Endothelial cell of umbilical vein (primary cell): Measurements from ENCODE around the gene PCGF3. TPM values are rescaled to one million over a fixed set of nuclear protein-coding genes. Genes with fewer than 3 reads are reported as not detected.

Source experiments
- BruUV-seq: library from RNA; stranded (reverse); fragments of 400-500 nt; replicated peaks from 2 replicates; lab custom pipeline; 2021; lab: Mats Ljungman, UMichigan
- CTCF ChIA-PET: fragments of 300-600, 350-600 bp; sonication (Branson Sonifier 250); formaldehyde crosslinking; loops from one replicate; lab custom pipeline; 2021; ENCODE audit warnings: antibody characterized with exemption, inconsistent platforms; lab: Charles Lee
- POLR2A ChIA-PET: fragments of 300-600, 350-600 bp; sonication (Branson Sonifier 250); formaldehyde crosslinking; loops from one replicate; lab custom pipeline; 2021; ENCODE audit warnings: antibody characterized with exemption, inconsistent platforms; lab: Charles Lee
- DNase-seq: peaks from one replicate; pipeline ENCODE4 v3.0.0-alpha.2; 2011; ENCODE audit warnings: low read depth, low spot score
- FAIRE-seq: peaks from 2 replicates; lab custom pipeline; 2011; peaks lifted over from hg19 to GRCh38; lab: Jason Lieb, UNC
- H2AFZ ChIP-seq: 2 replicates; pipeline ENCODE4 v1.6.0; 2012; ENCODE audit warnings: low read depth, low read length, control low read depth, inconsistent platforms
- H3K27ac ChIP-seq: 2 replicates; pipeline ENCODE4 v1.5.1; 2011; ENCODE audit warnings: low read depth, mild to moderate bottlenecking, control low read depth, low read length, moderate library complexity; ENCODE audit not compliant: insufficient read depth
- H3K27me3 ChIP-seq, 2 experiments: 2 replicates each; pipeline versions ENCODE4 v1.6.0 to v1.6.1; 2011; ENCODE audit warnings: low read length in 2 of 2, mixed read lengths in 1 of 2; ENCODE audit not compliant: control insufficient read depth in 2 of 2, insufficient read depth in 2 of 2
- H3K36me3 ChIP-seq, 2 experiments: 2 replicates in 1 of 2; 3 replicates in 1 of 2; pipeline ENCODE4 v1.5.1; 2011; ENCODE audit warnings: low read length in 2 of 2, mild to moderate bottlenecking in 1 of 2, moderate library complexity in 1 of 2; ENCODE audit not compliant: control insufficient read depth in 2 of 2, insufficient read depth in 2 of 2; ENCODE audit errors: extremely low read depth in 1 of 2
- H3K4me1 ChIP-seq: 3 replicates; pipeline ENCODE4 v1.5.1; 2011; ENCODE audit warnings: mild to moderate bottlenecking, low read length; ENCODE audit not compliant: control insufficient read depth, insufficient read depth; ENCODE audit errors: extremely low read depth
- H3K4me2 ChIP-seq: 2 replicates; pipeline ENCODE4 v1.6.1; 2011; ENCODE audit warnings: low read length, control low read depth, mixed read lengths; ENCODE audit not compliant: insufficient read depth
- H3K4me3 ChIP-seq, 3 experiments: fragments of 200-600 bp in 1 of 3; sonication (generic), shearing (Covaris generic) in 1 of 3; replicated peaks in 1 of 3; 2 replicates each; pipeline ENCODE4 v1.5.1; 2011 to 2016; ENCODE audit warnings: control low read depth in 3 of 3, low read length in 3 of 3, mild to moderate bottlenecking in 2 of 3, inconsistent platforms in 1 of 3, low read depth in 1 of 3, moderate library complexity in 1 of 3; ENCODE audit not compliant: insufficient read depth in 1 of 3
- H3K79me2 ChIP-seq: 2 replicates; pipeline ENCODE4 v1.6.0; 2012; ENCODE audit warnings: low read length, inconsistent platforms; ENCODE audit not compliant: control insufficient read depth, insufficient read depth
- H3K9ac ChIP-seq: replicated peaks from 2 replicates; pipeline ENCODE3; 2011; ENCODE audit warnings: low read length, control low read depth; ENCODE audit not compliant: insufficient read depth; ENCODE audit errors: extremely low read depth
- H3K9me1 ChIP-seq: replicated peaks from 3 replicates; pipeline ENCODE4 v1.6.0; 2011; ENCODE audit warnings: mild to moderate bottlenecking, low read length; ENCODE audit not compliant: control insufficient read depth, insufficient read depth; ENCODE audit errors: extremely low read depth
- H3K9me3 ChIP-seq: replicated peaks from 2 replicates; pipeline ENCODE4 v1.5.1; 2012; ENCODE audit warnings: low read length, inconsistent platforms; ENCODE audit not compliant: control insufficient read depth, insufficient read depth
- H4K20me1 ChIP-seq: replicated peaks from 2 replicates; pipeline ENCODE3; 2011; ENCODE audit warnings: mild to moderate bottlenecking, low read length; ENCODE audit not compliant: control insufficient read depth, insufficient read depth; ENCODE audit errors: extremely low read depth
- EZH2 ChIP-seq: IDR thresholded peaks from 2 replicates; pipeline ENCODE4 v1.6.1; 2012; ENCODE audit warnings: borderline replicate concordance, low read depth, mild to moderate bottlenecking, moderate library complexity, low read length, inconsistent platforms; ENCODE audit not compliant: severe bottlenecking
- FOS ChIP-seq: IDR thresholded peaks from 2 replicates; pipeline ENCODE4 v1.6.1; 2011; ENCODE audit warnings: mild to moderate bottlenecking, low read length, moderate library complexity, borderline replicate concordance; ENCODE audit not compliant: insufficient read depth
- GATA2 ChIP-seq: IDR thresholded peaks from 2 replicates; pipeline ENCODE4 v1.7.0; 2011; ENCODE audit warnings: low read depth, mild to moderate bottlenecking, moderate library complexity, mixed read lengths, low read length; ENCODE audit not compliant: insufficient read length, insufficient read depth
- JUN ChIP-seq: IDR thresholded peaks from 2 replicates; pipeline ENCODE4 v1.6.1; 2011; ENCODE audit warnings: borderline replicate concordance, low read depth; ENCODE audit not compliant: insufficient read length, insufficient read depth
- MYC ChIP-seq: IDR thresholded peaks from one replicate; pipeline ENCODE4 v1.6.1; 2011; ENCODE audit warnings: mild to moderate bottlenecking, low read depth, low read length
- POLR2A ChIP-seq: IDR thresholded peaks from 2 replicates; pipeline ENCODE4 v1.6.1; 2012; ENCODE audit warnings: low read depth, mild to moderate bottlenecking, control low read depth, low read length
- POLR2AphosphoS5 ChIP-seq: IDR thresholded peaks from 2 replicates; pipeline ENCODE4 v1.6.1; 2012; ENCODE audit warnings: low read depth, mild to moderate bottlenecking, control low read depth, low read length, moderate library complexity; ENCODE audit not compliant: insufficient read depth
- dilution Hi-C: fragments of 300-500 bp; cut with MboI; formaldehyde crosslinking; loops from one replicate; pipeline ENCODE4 v1.15.0; 2019; ENCODE audit warnings: low sequenced_read_pairs; ENCODE audit not compliant: extremely low pct_ligation_motif_present
- intact Hi-C: fragments of 100-400 bp; cut with micrococcal nuclease; formaldehyde crosslinking; loops from one replicate; pipeline ENCODE4 v1.10.0; 2022
- polyA plus RNA-seq, 4 experiments: library from polyadenylated mRNA; depleted of rRNA in 3 of 4; stranded (reverse) in 3 of 4; unstranded in 1 of 4; fragments of >200 nt; gene quantifications; 2 replicates each; pipeline versions ENCODE4 v1.2.1 to v1.2.3, GENCODE V29; 2011 to 2012; ENCODE audit warnings: missing spikeins in 1 of 4
- total RNA-seq: library from RNA; stranded (reverse); gene quantifications from 2 replicates; pipeline ENCODE4 v1.2.3, GENCODE V29; 2021
- TF ChIP-seq, protein P1 (sequence below), 2 donors: IDR thresholded peaks; 1 replicate in 1 of 2; 2 replicates in 1 of 2; pipeline ENCODE4 v1.5.1; 2011; ENCODE audit warnings: low read length in 2 of 2, mild to moderate bottlenecking in 2 of 2, moderate library complexity in 2 of 2, control low read depth in 1 of 2, inconsistent platforms in 1 of 2, low read depth in 1 of 2; ENCODE audit not compliant: insufficient read depth in 1 of 2; ENCODE audit errors: extremely low read depth in 1 of 2
- TF ChIP-seq, protein P2 (sequence below): IDR thresholded peaks from 2 replicates; pipeline ENCODE4 v1.6.1; 2011; ENCODE audit not compliant: insufficient read depth, insufficient read length

PCGF3 gene
- total and polyA plus RNA-seq, 2 donors (not counting 3 experiments of a cell fraction or from before 2014, with no cell fraction given) = 70.2 to 91.8 TPM

DNA sequence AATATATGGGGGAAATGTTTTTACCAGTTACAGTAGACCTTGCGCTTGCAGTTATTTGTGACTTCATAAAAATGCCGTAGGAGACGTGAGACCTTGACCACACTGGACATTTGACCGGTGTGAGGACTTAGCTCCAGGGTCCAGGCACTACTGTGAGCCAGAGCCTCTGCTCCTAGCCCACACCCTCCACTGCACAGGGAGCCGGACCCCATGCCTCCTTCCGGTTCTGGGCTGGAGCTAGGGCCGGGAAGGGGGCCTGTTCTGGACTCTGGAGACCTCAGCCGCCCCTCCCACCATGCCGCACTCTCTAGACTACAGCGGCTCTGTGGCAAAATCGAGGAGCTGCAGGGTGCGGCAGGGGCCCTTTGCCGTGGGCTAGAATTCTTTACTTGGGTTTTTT, 5.3 kb downstream of the PCGF3 start:
- H4K20me1 ChIP-seq = peaks cover 8% of the 10 kb centered on the region
- intact Hi-C loops = no loop called here
- POLR2A ChIA-PET = no interaction called here

More for the DNA sequence above, 5.3 kb downstream of the PCGF3 start:
- Histone ChIP-seq H3K27ac (no peak overlapping the region), H3K4me3 (no peak overlapping the region), H3K36me3 (peaks cover 2 to 9% of the 10 kb centered on the region in 2 experiments), H2AFZ (no peak overlapping the region), H3K27me3 (no peaks in the 10 kb centered on the region), H3K9me1 (no peaks in the 10 kb centered on the region), H3K9me3 (no peaks in the 10 kb centered on the region), H3K4me1 (peaks cover 14% of the 10 kb centered on the region), H3K4me2 (no peak overlapping the region), H3K79me2 (peaks cover 89% of the 10 kb centered on the region), H3K9ac (no peak overlapping the region)
- dilution Hi-C loops = no loop called here
- CTCF ChIA-PET = interaction anchor here (2.1 kb wide), 1 partner anchor 31 kb away, joined by 7 read pairs; no protein-coding TSS in a partner anchor
- FAIRE-seq = no peak
- no peak for DNase-seq
- no TSS peak for BruUV-seq
- TF ChIP-seq GATA2 (no peak), MYC (no peak), JUN (no peak), EZH2 (no peak), POLR2AphosphoS5 (no peak), POLR2A (no peak), FOS (no peak)
- TF ChIP-seq, protein P1, sequence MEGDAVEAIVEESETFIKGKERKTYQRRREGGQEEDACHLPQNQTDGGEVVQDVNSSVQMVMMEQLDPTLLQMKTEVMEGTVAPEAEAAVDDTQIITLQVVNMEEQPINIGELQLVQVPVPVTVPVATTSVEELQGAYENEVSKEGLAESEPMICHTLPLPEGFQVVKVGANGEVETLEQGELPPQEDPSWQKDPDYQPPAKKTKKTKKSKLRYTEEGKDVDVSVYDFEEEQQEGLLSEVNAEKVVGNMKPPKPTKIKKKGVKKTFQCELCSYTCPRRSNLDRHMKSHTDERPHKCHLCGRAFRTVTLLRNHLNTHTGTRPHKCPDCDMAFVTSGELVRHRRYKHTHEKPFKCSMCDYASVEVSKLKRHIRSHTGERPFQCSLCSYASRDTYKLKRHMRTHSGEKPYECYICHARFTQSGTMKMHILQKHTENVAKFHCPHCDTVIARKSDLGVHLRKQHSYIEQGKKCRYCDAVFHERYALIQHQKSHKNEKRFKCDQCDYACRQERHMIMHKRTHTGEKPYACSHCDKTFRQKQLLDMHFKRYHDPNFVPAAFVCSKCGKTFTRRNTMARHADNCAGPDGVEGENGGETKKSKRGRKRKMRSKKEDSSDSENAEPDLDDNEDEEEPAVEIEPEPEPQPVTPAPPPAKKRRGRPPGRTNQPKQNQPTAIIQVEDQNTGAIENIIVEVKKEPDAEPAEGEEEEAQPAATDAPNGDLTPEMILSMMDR (IDR thresholded peaks at IDR 0.05; ENCODE audit: extremely low read depth in 1 of 2, insufficient read depth in 1 of 2, low read depth in 1 of 2, low read length in 2 of 2) = no peak
- TF ChIP-seq, protein P2, sequence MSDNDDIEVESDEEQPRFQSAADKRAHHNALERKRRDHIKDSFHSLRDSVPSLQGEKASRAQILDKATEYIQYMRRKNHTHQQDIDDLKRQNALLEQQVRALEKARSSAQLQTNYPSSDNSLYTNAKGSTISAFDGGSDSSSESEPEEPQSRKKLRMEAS = no peak
